Transverse colon (tissue), 4 donors: ENCODE data around the gene STK32C. TPM values are rescaled to one million over a fixed set of nuclear protein-coding genes. Genes with fewer than 3 reads are reported as not detected.

ENCODE experiments used
- DNase-seq: peaks from one replicate; pipeline ENCODE4 v3.0.0-alpha.2; 2019
- H3K27ac ChIP-seq, 4 donors: fragments of 200-600 bp; sonication (generic); 2 replicates each; pipeline ENCODE4 v1.5.1; 2016 to 2018; ENCODE audit warnings: inconsistent platforms in 4 of 4
- H3K27me3 ChIP-seq: fragments of 200-600 bp; sonication (generic); 2 replicates; pipeline ENCODE4 v1.5.1; 2017; ENCODE audit warnings: inconsistent platforms
- H3K36me3 ChIP-seq, 4 donors: fragments of 200-600 bp; sonication (generic); 2 replicates each; pipeline ENCODE4 v1.5.1; 2017 to 2019; ENCODE audit warnings: inconsistent platforms in 4 of 4
- H3K4me1 ChIP-seq, 4 donors: fragments of 200-600 bp; sonication (generic); 2 replicates each; pipeline ENCODE4 v1.5.1; 2017 to 2020; ENCODE audit warnings: inconsistent platforms in 4 of 4
- H3K4me3 ChIP-seq, 4 donors: fragments of 200-600 bp; sonication (generic); 1 replicate in 1 of 4; 2 replicates in 3 of 4; pipeline versions ENCODE4 v1.5.1 to v1.6.1; 2017 to 2019; ENCODE audit warnings: inconsistent platforms in 4 of 4
- H3K9me3 ChIP-seq, 2 donors: fragments of 200-600 bp; sonication (generic); 2 replicates each; pipeline ENCODE4 v1.5.1; 2017 to 2019; ENCODE audit warnings: inconsistent platforms in 2 of 2
- EP300 ChIP-seq: sonication (generic); formaldehyde crosslinking; IDR thresholded peaks from one replicate; pipeline ENCODE4 v1.6.1; 2017; ENCODE audit warnings: antibody characterized with exemption, low read depth
- POLR2A ChIP-seq: fragments of 450-650 bp; IDR thresholded peaks from one replicate; pipeline ENCODE4 v1.6.1; 2016; ENCODE audit warnings: antibody characterized with exemption, mild to moderate bottlenecking, moderate library complexity
- POLR2AphosphoS5 ChIP-seq, 3 donors: sonication (generic); formaldehyde crosslinking; IDR thresholded peaks; one replicate each; pipeline ENCODE4 v1.6.1; 2016; ENCODE audit warnings: antibody characterized with exemption in 3 of 3
- WGBS, 2 donors: methylation state at CpG; one replicate each; pipeline ENCODE4 v1.1.5; 2018; ENCODE audit warnings: low coverage in 1 of 2; 5-methylcytosine and 5-hydroxymethylcytosine counted together
- in situ Hi-C, 4 donors: fragments of 200-750 bp; cut with MboI; loops; one replicate each; pipeline versions ENCODE4 v1.15.0 to v1.15.1; 2017; ENCODE audit warnings: low sequenced_read_pairs in 3 of 4, low pct_ligation_motif_present in 1 of 4, low pct_unique_long_range_greater_than_20kb in 1 of 4
- intact Hi-C: fragments of 100-400 bp; cut with DNase I; formaldehyde crosslinking; loops from one replicate; pipeline ENCODE4 v1.15.1; 2023; ENCODE audit warnings: low total_unique reads
- total RNA-seq, 4 donors: library from RNA; depleted of rRNA; stranded (reverse); fragments of >200 nt; gene quantifications; one replicate each; pipeline ENCODE4 v1.1.0, GENCODE V29; 2016
- TF ChIP-seq, protein P1 (sequence below), 5 experiments: fragments of 200-600 bp in 3 of 5; fragments of 450-650 bp in 2 of 5; sonication (generic) in 3 of 5; IDR thresholded peaks; 1 replicate in 2 of 5; 2 replicates in 3 of 5; pipeline ENCODE4 v1.5.1; 2016 to 2017; ENCODE audit warnings: antibody characterized with exemption in 5 of 5, inconsistent platforms in 3 of 5, mild to moderate bottlenecking in 2 of 5, moderate library complexity in 1 of 5

Gene STK32C
- total RNA-seq, 4 donors from 2014 or later, result 2.2 to 7.8 (median 3.7) TPM; not detected in 1

DNA sequence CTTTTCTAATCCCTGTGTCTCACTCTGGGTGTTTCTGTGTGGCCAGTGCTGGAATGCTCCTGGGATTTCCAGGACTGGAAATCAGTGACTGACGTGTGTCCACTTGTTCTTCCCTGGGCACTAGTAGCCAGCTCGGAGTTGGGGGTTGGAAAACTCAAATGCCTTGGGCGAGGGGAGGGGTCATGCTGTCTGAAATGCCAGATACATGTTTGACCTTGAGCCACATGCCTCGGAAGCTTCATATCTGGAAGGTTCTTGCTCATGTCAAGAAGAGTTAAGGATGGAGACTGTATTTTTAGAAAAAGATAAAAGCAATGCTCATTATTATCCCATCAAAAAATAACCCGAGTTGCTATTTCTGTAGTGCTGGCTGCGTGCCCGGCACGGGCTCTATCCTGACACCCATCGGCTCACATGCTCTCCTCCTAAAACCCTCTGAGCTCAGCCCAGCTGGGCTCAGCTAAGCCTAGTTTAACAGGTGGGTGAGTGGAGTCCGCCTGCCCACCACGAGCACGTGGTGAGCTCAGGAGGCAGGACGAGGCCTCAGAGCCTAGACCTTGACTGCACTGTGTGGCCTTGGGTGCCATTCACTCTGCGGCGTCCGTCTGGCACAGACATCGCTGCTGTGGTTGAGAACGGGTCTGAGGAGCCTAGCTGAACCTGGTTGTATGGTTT lies 114.6 kb downstream of the STK32C start:
- Histone ChIP-seq H3K27ac (no peak overlapping the region), H3K4me1 (no peaks in the 10 kb centered on the region), H3K9me3 (no peaks in the 10 kb centered on the region), H3K36me3 (no peaks in the 10 kb centered on the region), H3K4me3 (no peak overlapping the region), H3K27me3 (peaks cover 20% of the 10 kb centered on the region)
- 50 to 70% methylated on average over 2 to 18 of the region's 18 CpGs for WGBS, 2 donors
- no peak for DNase-seq
- in situ Hi-C loops (no loop called here), intact Hi-C loops (no loop called here)
- no peak for TF ChIP-seq POLR2AphosphoS5 (IDR thresholded peaks at IDR 0.05)
- TF ChIP-seq EP300, result no peak
- TF ChIP-seq, protein P1, sequence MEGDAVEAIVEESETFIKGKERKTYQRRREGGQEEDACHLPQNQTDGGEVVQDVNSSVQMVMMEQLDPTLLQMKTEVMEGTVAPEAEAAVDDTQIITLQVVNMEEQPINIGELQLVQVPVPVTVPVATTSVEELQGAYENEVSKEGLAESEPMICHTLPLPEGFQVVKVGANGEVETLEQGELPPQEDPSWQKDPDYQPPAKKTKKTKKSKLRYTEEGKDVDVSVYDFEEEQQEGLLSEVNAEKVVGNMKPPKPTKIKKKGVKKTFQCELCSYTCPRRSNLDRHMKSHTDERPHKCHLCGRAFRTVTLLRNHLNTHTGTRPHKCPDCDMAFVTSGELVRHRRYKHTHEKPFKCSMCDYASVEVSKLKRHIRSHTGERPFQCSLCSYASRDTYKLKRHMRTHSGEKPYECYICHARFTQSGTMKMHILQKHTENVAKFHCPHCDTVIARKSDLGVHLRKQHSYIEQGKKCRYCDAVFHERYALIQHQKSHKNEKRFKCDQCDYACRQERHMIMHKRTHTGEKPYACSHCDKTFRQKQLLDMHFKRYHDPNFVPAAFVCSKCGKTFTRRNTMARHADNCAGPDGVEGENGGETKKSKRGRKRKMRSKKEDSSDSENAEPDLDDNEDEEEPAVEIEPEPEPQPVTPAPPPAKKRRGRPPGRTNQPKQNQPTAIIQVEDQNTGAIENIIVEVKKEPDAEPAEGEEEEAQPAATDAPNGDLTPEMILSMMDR (IDR thresholded peaks at IDR 0.05), result no peak
- no peak for TF ChIP-seq POLR2A

DNA sequence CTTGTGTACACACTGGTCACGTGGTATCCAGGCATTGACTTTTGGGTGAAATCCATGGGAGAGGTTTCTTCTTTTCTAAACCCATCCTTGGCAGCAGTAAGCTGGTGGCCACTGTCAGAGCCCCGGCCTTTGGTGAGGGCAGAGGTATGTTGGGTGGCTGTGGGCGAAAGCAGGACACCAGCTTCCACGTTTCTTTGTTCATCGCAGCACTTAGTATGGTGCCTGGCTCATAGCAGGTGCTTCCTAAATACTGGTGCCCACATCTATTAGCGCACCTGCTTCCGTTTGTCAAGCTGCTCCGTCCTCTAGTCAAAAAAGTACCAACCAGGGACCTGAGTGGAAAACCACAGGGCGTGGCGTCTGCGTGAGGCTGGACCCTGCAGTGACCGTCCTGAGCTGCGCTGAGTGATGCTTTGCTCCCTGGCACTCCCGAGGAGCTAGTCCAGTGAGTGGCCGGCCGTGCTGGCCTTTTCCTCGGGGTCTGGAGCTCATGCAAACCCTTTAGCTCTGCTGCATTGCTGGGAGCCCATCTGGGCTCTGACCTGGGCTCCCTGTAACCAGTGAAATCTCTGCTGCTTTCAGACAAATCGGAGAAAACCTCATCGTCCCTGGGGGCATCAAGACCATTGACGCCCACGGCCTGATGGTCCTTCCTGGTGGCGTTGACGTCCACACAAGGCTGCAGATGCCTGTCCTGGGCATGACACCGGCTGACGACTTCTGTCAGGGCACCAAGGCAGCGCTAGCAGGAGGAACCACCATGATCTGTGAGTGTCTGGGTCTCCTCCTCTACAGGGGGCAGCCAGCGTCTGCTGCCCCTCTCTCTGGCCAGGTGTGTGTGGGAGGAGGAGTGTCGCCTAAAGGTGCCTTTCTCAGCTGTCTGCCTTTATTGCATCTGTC lies 115.4 kb downstream of the STK32C start:
- Histone ChIP-seq H3K27ac (no peak overlapping the region), H3K4me3 (no peak overlapping the region), H3K36me3 (no peaks in the 10 kb centered on the region), H3K4me1 (peaks cover 0 to 5% (median under 1%) of the 10 kb centered on the region in 4 donors), H3K27me3 (peaks cover 28% of the 10 kb centered on the region), H3K9me3 (no peaks in the 10 kb centered on the region)
- WGBS, 2 donors, result 89% methylated on average over 28 of the region's 28 CpGs; no CpG with 5 or more reads in 1 of the 2 donors
- in situ Hi-C loops, result no loop called here
- intact Hi-C loops, result no loop called here
- DNase-seq, result no peak
- TF ChIP-seq EP300 (no peak), POLR2A (no peak), POLR2AphosphoS5 (IDR thresholded peaks at IDR 0.05) (no peak)
- TF ChIP-seq, protein P1 (IDR thresholded peaks at IDR 0.05), result no peak

DNA sequence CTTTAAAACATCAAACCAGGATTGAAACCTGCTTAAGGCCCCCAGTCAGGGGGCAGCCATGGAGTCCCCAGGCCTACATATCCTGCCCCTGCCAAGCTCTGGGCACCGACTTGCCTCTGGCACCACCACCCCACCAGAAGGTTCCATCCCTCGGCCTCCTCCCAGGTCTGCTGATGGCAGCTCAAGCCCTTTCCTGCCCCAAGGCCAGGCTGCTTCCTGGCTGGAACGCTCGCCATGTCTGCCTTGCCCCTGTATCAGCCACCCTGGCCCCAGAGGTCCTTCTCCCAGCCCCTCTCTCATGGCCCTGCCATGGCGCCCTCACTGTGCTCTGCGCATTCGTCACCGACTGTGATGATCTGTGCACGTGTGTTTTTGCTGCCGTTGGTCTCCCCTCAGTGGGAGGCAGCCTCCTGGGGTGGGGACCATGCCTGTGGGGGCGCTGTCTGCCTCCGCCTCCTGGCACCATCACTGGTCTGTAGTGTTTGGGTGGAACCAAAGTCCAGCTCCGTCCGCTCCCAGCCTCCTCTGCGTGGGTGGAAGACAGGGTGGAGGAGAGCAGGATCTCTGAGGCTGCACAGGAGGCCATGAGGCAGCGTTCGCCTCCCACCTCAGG lies 117.8 kb downstream of the STK32C start:
- no peak for TF ChIP-seq POLR2A
- TF ChIP-seq EP300, result no peak
- no peak for TF ChIP-seq POLR2AphosphoS5 (IDR thresholded peaks at IDR 0.05)
- TF ChIP-seq, protein P1 (IDR thresholded peaks at IDR 0.05), result no peak
- Histone ChIP-seq H3K27ac (no peak overlapping the region), H3K9me3 (no peaks in the 10 kb centered on the region), H3K36me3 (no peaks in the 10 kb centered on the region), H3K4me1 (peaks cover 0 to 23% (median 17%) of the 10 kb centered on the region in 4 donors), H3K27me3 (peaks cover 52% of the 10 kb centered on the region), H3K4me3 (no peak overlapping the region)
- in situ Hi-C loops (no loop called here), intact Hi-C loops (no loop called here)
- 80 to 90% methylated on average over 2 to 17 of the region's 17 CpGs for WGBS, 2 donors
- DNase-seq, result no peak

DNA sequence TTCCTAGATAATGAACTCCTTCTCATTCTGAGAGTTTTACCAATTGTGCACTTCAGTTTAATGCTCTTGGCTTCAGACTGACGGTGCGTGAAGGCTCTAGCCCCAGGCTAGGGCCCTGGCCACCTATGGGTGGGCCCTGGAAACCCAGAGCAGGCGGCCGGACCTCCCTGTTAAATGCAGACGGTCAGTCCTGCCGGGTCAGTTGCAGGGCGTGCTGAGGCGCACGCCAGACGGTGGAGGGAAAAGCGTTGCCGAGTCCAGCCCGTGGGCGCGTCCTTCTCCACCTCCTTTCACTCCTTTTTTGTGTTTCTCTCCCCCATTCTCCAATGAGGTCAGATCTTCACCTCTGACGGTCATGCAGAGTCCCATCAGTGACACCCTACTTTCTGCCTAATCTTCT lies 118.7 kb downstream of the STK32C start:
- Histone ChIP-seq H3K4me1 (peaks cover 0 to 23% (median 17%) of the 10 kb centered on the region in 4 donors), H3K4me3 (no peak overlapping the region), H3K9me3 (no peaks in the 10 kb centered on the region), H3K27me3 (peaks cover 61% of the 10 kb centered on the region), H3K36me3 (no peaks in the 10 kb centered on the region), H3K27ac (no peak overlapping the region)
- intact Hi-C loops, result no loop called here
- no peak for TF ChIP-seq POLR2A
- TF ChIP-seq, protein P1 (IDR thresholded peaks at IDR 0.05), result no peak
- no peak for TF ChIP-seq POLR2AphosphoS5 (IDR thresholded peaks at IDR 0.05)
- TF ChIP-seq EP300, result no peak
- no peak for DNase-seq
- in situ Hi-C loops, result no loop called here
- 84 to 87% methylated on average over 11 to 16 of the region's 16 CpGs for WGBS, 2 donors
